GM19099 (cell line): ENCODE results near the gene TMEM61.

Experiments
- POLR2A ChIP-seq: IDR thresholded peaks from 3 replicates; pipeline ENCODE4 v1.6.1; 2011; ENCODE audit warnings: low read depth; ENCODE audit not compliant: insufficient read length; ENCODE audit errors: extremely low read depth

The TMEM61 gene

DNA sequence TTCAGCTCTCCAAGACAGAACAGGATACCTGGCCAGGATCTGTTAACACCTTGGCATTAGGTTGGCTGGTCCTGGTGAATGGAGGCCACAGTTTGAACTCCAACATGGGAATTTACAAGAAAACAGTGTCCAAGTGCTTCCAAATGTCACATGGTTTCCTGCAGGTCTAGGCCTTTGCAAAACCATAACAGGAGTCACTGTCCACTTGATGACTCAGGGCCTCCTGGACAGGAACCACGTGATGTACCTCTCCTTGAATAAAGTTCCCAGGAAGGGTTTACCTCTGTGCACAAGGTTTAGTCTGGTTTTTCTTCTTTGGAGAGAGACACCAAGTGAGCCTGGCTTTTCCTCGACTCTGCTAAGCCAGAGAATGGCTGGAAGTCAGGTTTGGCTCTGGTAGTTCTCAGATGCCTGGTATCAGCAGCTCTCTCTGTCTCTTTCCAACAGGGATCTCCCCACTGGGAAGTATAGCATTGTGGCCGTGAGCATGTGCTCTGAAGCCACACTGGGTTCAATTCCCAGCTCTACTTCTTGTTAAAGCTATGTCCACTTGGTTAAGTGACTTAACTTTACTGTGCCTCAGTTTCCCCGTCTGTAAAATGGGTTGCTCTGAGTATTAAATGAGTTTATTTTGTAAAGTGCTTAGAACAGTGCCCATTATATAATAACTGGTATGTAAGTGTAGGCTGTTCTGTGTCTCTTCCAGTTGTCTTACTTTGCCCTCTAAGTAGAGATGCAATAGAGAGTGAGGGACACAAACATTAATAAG is 27.3 kb upstream of the TMEM61 start:
- no peak for TF ChIP-seq POLR2A

DNA sequence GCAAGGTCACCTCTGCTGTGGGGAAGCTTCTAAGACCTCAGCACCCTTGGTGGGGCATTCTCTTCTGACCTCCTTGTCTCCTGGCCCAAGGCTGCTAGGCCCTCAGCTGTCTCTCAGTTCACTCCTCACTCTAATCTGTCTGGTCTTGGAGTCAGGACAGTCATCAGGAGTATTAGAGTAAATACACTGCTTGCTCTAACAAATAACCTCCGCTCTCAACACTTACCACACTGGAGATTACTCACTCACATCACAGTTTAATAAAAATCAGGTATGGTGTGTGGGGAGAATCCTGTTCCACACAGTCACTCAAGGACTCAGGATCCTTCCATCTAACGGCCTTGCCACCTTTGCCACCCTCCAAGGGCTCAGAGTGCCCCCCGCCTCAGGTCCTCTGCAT is 26.6 kb upstream of the TMEM61 start:
- no peak for TF ChIP-seq POLR2A

DNA sequence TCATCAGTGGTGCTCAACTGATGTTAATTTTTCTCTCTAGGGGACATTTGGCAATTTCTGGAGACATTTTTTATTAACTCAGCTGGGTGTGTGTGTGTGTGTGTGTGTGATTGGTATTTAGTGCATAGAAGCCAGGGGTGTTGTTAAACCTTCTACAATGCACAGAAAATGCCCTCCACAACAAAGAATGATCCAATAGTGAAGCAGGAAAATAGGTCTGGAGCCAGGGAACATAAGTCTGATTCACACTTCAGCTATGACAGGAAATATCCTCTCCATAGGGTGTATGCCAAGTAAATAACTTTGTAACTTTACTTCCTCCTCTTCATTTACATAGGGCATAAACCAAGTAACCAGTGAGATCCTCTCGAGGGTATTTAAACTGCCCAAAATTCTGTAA is 25.1 kb upstream of the TMEM61 start:
- no peak for TF ChIP-seq POLR2A

DNA sequence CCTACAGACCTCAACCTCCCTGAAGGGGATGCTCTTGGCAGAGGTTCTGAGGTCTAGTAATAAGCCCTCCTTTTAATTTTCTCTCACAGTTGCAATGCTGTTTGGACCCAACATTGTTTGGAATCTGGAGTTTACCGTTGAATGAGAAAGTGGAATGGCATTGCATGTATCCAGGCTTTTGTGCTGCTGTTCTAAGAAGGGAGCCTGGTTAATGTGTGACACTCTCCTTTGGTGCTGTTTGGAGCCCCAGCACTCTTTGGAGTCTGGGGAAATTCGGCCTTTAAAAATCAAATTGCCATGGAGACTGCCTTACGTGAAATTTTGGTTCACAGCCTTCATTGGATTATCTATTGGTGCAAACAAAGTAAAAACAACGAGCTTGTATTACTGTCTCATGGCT is 23.7 kb upstream of the TMEM61 start:
- no peak for TF ChIP-seq POLR2A

DNA sequence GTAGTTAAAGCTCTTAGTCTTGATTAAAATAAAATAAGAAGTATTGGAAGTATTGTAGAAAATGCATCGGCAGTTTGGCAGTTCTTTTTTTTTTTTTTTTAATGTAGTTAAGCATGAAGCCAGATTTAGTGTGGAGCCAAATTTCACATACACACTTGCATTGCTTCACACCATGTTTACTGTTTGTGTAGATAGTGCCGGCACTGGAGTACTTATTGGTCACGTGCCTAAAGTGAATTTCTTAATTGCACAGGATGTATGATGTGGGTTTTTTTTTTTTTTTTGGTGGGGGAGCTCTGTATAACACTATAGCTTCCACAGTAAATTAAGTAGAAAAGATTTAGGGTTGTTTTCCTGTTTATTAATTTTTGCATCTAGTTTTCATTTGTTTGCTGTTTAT is 21.2 kb upstream of the TMEM61 start:
- TF ChIP-seq POLR2A = no peak

DNA sequence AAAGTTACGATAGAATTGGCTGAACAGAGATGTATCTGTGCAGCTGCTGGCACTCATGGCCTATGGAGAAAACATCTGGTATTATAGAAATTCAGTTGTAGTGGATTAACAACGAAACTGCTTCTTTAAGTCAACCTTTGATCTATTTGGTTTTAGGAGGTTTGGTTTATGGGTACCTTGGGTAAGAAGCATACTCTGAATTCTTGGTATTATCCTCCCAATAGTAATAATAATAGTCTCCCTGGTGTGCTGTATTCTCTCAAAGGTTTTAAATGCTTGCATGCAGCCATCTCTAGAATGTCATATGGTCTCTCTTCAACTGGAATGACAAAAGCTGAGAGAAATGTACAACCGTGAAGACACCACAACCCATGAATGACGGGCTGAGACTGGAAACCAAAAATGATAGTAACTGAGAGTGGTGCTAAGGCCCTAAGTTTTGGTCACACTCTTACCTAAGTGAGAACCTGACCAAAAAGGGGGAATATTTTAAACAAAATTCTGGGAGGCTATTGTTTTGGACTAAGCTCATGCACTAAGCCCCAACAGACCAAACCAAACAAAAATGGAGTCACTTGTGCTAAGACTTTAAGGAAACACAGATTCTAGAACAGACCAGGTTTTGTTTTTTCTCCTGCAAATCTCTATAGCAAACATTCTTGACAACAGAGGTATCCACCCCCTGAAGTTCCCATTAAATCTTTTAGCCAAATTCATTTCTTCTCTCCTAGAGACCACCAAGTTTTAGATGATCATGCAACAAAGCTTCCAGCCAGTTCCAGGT is 17.6 kb upstream of the TMEM61 start:
- TF ChIP-seq POLR2A = no peak

DNA sequence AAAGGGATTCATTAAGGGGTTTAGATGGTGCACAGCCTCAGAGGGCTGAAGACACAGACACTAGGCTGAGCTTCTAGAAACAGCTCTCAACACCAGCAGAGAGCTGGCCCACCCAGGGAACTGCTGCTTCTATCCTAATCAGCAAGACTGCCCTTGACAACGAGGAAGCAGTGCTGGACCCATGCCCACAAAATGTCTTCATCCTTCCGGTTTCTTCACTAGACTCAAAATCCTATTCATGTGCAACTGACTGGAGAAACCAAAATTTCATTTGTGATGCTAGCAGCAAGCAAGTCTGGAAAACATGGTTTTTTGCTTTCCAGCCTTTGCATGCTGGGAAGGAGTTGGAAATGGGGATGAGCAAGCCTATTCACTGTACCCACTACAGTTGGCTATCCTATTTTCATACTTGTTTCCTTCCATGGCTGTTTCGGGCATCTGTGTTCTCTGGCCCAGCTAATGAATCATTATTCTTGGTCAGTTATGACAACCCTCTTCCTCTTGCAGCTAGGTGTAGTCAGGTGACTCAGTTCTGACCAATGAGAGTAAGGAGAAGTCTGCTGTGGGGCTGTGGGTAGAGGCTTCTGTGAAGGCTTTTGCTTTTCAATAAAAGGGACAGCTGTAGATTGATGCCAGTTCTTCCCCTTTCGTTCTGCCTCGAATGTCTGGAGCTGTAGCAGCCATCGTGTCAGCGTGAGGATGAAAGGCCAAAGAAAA is 14.6 kb upstream of the TMEM61 start:
- TF ChIP-seq POLR2A = no peak

DNA sequence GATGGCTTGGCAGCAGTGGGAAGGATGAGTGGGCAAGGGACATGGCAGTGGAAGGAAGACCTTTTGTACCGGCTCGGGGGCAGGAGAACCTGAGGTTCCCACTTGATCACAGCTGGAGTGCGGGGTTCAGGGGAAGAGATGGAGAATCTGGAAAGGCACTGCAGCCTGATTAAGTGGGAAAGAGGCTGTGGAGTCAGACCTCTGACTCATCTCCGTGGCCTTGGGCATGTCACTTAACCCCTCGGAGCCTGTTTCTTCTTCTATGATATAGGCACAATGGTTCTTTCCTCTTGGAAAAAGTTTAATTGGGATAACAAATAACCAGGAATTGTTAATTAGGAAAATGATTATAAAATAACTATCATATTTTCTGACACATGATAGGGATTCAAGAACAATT is 13.1 kb upstream of the TMEM61 start:
- TF ChIP-seq POLR2A = no peak

DNA sequence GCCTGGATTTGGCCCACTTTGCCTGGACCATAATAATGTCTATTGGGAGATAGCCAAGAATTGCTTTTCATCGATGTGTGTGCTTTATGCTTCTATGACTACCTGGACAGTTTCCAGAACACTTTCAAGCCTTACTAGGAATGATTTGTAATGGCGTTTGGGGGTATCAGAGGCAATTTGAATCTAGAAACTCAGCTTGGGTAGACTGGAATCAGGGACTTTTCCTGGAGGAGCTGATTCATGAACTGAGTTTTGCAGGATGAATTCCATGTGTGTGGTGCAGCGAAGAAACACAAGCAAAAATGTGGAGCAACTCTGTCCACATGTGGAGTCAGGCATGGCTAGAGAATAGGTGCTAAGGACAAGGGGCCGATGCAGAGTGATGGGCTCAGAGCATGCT is 11.9 kb upstream of the TMEM61 start:
- no peak for TF ChIP-seq POLR2A

DNA sequence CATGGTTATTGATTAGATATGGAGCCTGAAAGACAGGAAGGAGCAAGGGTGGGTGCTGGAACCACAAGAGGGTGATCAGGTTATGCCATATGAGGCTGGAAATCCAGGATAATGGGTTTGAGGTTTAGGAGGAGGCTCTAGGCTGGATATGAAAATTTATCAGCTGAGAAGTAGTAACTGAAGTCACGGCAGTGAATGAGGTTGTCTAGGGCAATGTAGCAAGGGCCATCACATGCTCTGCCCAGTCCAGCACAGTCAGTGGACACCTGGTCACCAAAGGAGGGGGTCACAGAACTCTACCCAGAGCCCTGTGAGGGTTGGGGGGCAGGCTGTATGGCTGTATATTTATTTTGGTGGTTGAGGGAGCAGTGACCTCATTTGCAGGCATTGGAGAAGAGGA is 10.5 kb upstream of the TMEM61 start:
- no peak for TF ChIP-seq POLR2A

DNA sequence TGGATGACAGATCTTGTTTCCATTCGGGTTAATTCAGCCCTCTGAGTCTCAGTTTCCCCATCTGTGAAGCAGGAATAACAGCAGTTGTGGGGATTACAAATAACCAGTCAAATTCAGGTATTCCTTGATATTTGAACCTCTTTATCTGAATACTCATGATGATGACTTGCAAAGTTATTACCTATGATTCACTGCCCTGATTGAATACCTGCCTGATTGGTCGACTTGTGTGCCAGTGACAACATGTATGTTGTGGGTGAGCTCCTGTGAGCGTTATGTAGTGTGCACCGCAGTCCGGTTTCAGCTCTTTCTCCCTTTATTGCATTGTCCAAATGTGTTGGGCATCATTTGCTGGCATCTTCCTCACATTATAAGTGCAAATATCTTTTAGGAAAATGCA is 9.5 kb upstream of the TMEM61 start:
- no peak for TF ChIP-seq POLR2A

DNA sequence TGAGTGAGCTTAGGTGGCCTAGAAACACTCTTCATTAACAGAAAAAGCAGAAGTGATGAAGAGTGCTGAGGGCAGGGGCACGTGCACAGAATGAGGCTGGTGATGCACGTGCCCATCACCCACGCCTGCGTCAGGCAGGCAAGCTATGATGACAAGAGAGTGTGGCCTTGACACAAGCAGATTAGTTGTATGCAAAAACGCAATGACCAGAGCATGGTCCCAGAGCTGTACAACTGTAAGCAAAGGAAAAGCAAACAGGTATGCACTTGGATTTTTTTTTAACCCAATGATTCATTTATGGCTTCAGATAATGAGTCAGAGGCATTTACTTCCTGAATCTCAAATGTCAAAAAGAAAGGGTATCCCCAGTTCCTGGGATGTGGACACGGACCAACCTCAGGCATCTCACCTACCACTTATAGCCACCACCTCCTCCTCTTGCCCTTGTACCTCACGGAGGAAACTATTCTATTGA is 9.1 kb upstream of the TMEM61 start:
- TF ChIP-seq POLR2A = no peak

DNA sequence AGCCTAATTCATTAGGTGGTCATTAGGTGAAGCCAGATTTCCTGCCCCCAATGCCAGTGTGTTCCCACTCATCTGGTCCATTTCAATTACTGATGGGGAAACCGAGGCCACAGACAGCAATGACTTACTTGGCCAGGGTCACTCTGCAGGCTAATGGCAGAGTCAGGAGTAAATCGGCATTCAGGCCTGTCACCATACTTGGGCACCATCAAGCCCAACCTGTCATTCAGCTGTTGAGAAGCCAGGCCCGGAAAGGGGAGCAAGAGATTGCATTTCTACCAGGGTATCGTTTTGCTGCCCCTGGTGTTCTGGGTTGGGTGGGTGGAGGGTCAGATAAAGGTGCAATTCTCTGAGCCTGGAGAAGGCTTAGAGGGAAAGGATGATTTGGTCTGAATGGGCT is 8.0 kb upstream of the TMEM61 start:
- TF ChIP-seq POLR2A = no peak

DNA sequence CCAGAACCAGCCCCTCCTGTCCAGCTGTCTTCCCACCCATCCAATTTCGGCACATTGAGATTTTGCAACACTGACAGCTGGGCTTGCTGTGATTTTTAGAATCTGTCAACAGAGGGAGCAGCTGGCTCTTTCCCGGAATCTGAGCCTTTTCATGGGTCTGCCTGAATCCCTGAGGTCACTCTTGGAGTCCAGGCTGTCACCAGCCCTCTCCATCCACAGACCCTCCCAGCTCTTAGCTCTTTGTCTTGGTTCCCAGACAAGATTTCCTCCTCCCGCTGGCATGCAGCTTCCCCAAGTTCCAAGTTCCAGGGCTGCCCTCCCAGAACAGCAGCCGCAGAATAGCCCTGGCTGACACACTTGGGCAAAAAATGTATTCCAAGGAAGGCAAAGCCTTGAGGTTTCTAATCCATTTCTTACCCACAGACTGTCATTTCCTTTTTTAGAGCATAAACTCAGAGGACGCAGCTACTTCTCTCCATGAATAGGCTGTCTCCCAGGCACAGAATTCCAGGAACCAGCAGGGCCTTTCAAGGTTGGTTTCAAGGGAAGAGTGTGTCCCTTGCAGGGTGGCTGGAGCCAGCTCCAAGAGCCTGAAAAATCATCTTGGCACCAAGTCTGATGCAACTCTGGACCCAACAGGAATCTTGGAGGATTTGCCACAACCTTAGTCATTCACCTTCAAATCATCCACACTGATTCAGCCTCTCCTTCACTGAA is 7.1 kb upstream of the TMEM61 start:
- TF ChIP-seq POLR2A = no peak
